DND-41 (cell line): ENCODE results near the gene SYNGR3.

Source experiments
- CTCF ChIP-seq: IDR thresholded peaks from 2 replicates; pipeline ENCODE4 v1.5.1; 2012; ENCODE audit warnings: borderline replicate concordance, low read length, moderate library complexity, mild to moderate bottlenecking; ENCODE audit not compliant: poor library complexity, severe bottlenecking; ENCODE audit errors: extremely low read depth
- EZH2 ChIP-seq: IDR thresholded peaks from 3 replicates; pipeline ENCODE4 v1.6.1; 2012; ENCODE audit warnings: borderline replicate concordance, low read depth, mild to moderate bottlenecking, moderate library complexity, low read length, inconsistent platforms; ENCODE audit not compliant: severe bottlenecking

GRCh38 chr16:1972490-1972877, 17.3 kb upstream of the SYNGR3 start:
- TF ChIP-seq CTCF = no peak
- no peak for TF ChIP-seq EZH2
